ENCODE results near the gene KCTD14. TPM values are rescaled to one million over a fixed set of nuclear protein-coding genes. Genes with fewer than 3 reads are reported as not detected.

The KCTD14 gene
- total RNA-seq, 2 experiments from 2014 or later = not detected

- Histone ChIP-seq H3K4me2 (ENCODE audit: low read length) (no peak overlapping the region), H3K27ac (ENCODE audit: low read depth, low read length, poor library complexity, severe bottlenecking) (no peak overlapping the region), H3K79me2 (ENCODE audit: insufficient read depth, low read depth, low read length) (no peaks in the 10 kb centered on the region), H3K9me2 (ENCODE audit: insufficient read depth, low read length) (no peaks in the 10 kb centered on the region), H3K4me3 (ENCODE audit: low read depth, low read length, poor library complexity, severe bottlenecking) (no peak overlapping the region), H3K36me3 (ENCODE audit: insufficient read depth, low read length) (no peaks in the 10 kb centered on the region), H4K20me1 (ENCODE audit: insufficient read depth, low read length) (no peaks in the 10 kb centered on the region), H3K9me3 (ENCODE audit: low read length) (no peaks in the 10 kb centered on the region), H3K4me1 (ENCODE audit: insufficient read depth, low read length, poor library complexity, severe bottlenecking) (no peaks in the 10 kb centered on the region), H2AFZ (ENCODE audit: low read length) (no peak overlapping the region)
- intact Hi-C loops (cut with micrococcal nuclease; ENCODE audit: unreplicated experiment) = no loop called here
- ChIA-PET CTCF (ENCODE audit: unreplicated experiment) (no interaction called here), POLR2A (interaction anchor here (0.7 kb wide), 1 partner anchor 56 kb away, joined by 4 read pairs; no protein-coding TSS in a partner anchor)
- no peak for DNase-seq (ENCODE audit: low spot score)
- TF ChIP-seq CTCF (conservative IDR thresholded peaks at IDR 0.05; ENCODE audit: low read length) (no peak), EZH2phosphoT487 (IDR thresholded peaks at IDR 0.05; ENCODE audit: borderline replicate concordance, low read depth, low read length) (no peak)
- no TSS peak for BruUV-seq (replicated peaks)
These were observed 34.5 kb upstream of the KCTD14 start for GRCh38 chr11:78057462-78058055.

GRCh38 chr11:78056093-78056492 is 33.0 kb upstream of the KCTD14 start:
- Histone ChIP-seq H3K9me3 (ENCODE audit: low read length) (no peaks in the 10 kb centered on the region), H3K9me2 (ENCODE audit: insufficient read depth, low read length) (no peaks in the 10 kb centered on the region), H2AFZ (ENCODE audit: low read length) (no peak overlapping the region), H3K79me2 (ENCODE audit: insufficient read depth, low read depth, low read length) (no peaks in the 10 kb centered on the region), H3K27ac (ENCODE audit: low read depth, low read length, poor library complexity, severe bottlenecking) (no peak overlapping the region), H4K20me1 (ENCODE audit: insufficient read depth, low read length) (no peaks in the 10 kb centered on the region), H3K4me3 (ENCODE audit: low read depth, low read length, poor library complexity, severe bottlenecking) (no peak overlapping the region), H3K4me1 (ENCODE audit: insufficient read depth, low read length, poor library complexity, severe bottlenecking) (no peaks in the 10 kb centered on the region), H3K4me2 (ENCODE audit: low read length) (no peak overlapping the region), H3K36me3 (ENCODE audit: insufficient read depth, low read length) (no peaks in the 10 kb centered on the region)
- TF ChIP-seq CTCF (conservative IDR thresholded peaks at IDR 0.05; ENCODE audit: low read length) (no peak), EZH2phosphoT487 (IDR thresholded peaks at IDR 0.05; ENCODE audit: borderline replicate concordance, low read depth, low read length) (no peak)
- BruUV-seq (replicated peaks) = no TSS peak
- CTCF ChIA-PET (ENCODE audit: unreplicated experiment) = no interaction called here
- DNase-seq (ENCODE audit: low spot score) = no peak
- POLR2A ChIA-PET = no interaction called here
- intact Hi-C loops (cut with micrococcal nuclease; ENCODE audit: unreplicated experiment) = no loop called here

GRCh38 chr11:78054971-78055370 is 31.9 kb upstream of the KCTD14 start:
- no peak for TF ChIP-seq EZH2phosphoT487 (IDR thresholded peaks at IDR 0.05; ENCODE audit: borderline replicate concordance, low read depth, low read length)
- TF ChIP-seq CTCF (conservative IDR thresholded peaks at IDR 0.05; ENCODE audit: low read length) = no peak
- Histone ChIP-seq H2AFZ (ENCODE audit: low read length) (no peak overlapping the region), H3K4me3 (ENCODE audit: low read depth, low read length, poor library complexity, severe bottlenecking) (no peak overlapping the region), H3K27ac (ENCODE audit: low read depth, low read length, poor library complexity, severe bottlenecking) (no peak overlapping the region), H3K79me2 (ENCODE audit: insufficient read depth, low read depth, low read length) (no peaks in the 10 kb centered on the region), H3K4me1 (ENCODE audit: insufficient read depth, low read length, poor library complexity, severe bottlenecking) (no peaks in the 10 kb centered on the region), H3K4me2 (ENCODE audit: low read length) (no peak overlapping the region), H3K9me3 (ENCODE audit: low read length) (no peaks in the 10 kb centered on the region), H3K9me2 (ENCODE audit: insufficient read depth, low read length) (no peaks in the 10 kb centered on the region), H3K36me3 (ENCODE audit: insufficient read depth, low read length) (no peaks in the 10 kb centered on the region), H4K20me1 (ENCODE audit: insufficient read depth, low read length) (no peaks in the 10 kb centered on the region)
- DNase-seq (ENCODE audit: low spot score) = no peak
- intact Hi-C loops (cut with micrococcal nuclease; ENCODE audit: unreplicated experiment) = no loop called here
- POLR2A ChIA-PET = no interaction called here
- no TSS peak for BruUV-seq (replicated peaks)
- CTCF ChIA-PET (ENCODE audit: unreplicated experiment) = no interaction called here

Data from OCI-LY7 (cell line).